GM12878 (cell line): ENCODE measurements around the gene NSFL1C.

Source experiments
- CTCF ChIP-seq, 3 experiments: IDR thresholded peaks in 2 of 3; conservative IDR thresholded peaks in 1 of 3; 2 replicates each; pipeline ENCODE4 v1.5.1; 2011; ENCODE audit warnings: low read depth in 3 of 3, low read length in 3 of 3, mild to moderate bottlenecking in 3 of 3, control low read depth in 2 of 3, moderate library complexity in 2 of 3, inconsistent platforms in 1 of 3, mixed read lengths in 1 of 3; ENCODE audit not compliant: control insufficient read depth in 2 of 3, insufficient read depth in 1 of 3; ENCODE audit errors: extremely low read depth in 1 of 3
- ELK1 ChIP-seq: IDR thresholded peaks from 2 replicates; pipeline ENCODE4 v1.6.1; 2012; ENCODE audit warnings: low read depth, low read length, improper control_type of control experiment
- ESRRA ChIP-seq: IDR thresholded peaks from 2 replicates; pipeline ENCODE4 v1.6.1; 2012; ENCODE audit warnings: mild to moderate bottlenecking, low read length, improper control_type of control experiment
- GATAD2B ChIP-seq: fragments of 450-650 bp; conservative IDR thresholded peaks from 2 replicates; pipeline ENCODE4 v1.6.1; 2017; ENCODE audit warnings: low read depth, mild to moderate bottlenecking, moderate library complexity
- NFYA ChIP-seq: IDR thresholded peaks from 2 replicates; pipeline ENCODE4 v1.6.1; 2011; ENCODE audit warnings: low read depth, mild to moderate bottlenecking, low read length, improper control_type of control experiment, borderline replicate concordance
- PBX3 ChIP-seq: IDR thresholded peaks from 2 replicates; pipeline ENCODE4 v1.6.1; 2011; ENCODE audit warnings: mild to moderate bottlenecking, low read depth, low read length, moderate library complexity; ENCODE audit not compliant: insufficient replicate concordance
- SREBF2 ChIP-seq: IDR thresholded peaks from 2 replicates; pipeline ENCODE4 v1.6.1; 2012; ENCODE audit warnings: mild to moderate bottlenecking, low read length

- TF ChIP-seq SREBF2, result no peak
- no peak for TF ChIP-seq CTCF (IDR thresholded peaks at IDR 0.05 in 2 of 3, conservative IDR thresholded peaks at IDR 0.05 in 1 of 3; ENCODE audit: control insufficient read depth in 2 of 3, extremely low read depth in 1 of 3, insufficient read depth in 1 of 3, low read depth in 3 of 3, low read length in 3 of 3)
- no peak for TF ChIP-seq NFYA
- TF ChIP-seq GATAD2B, result no peak
- no peak for TF ChIP-seq ESRRA
- no peak for TF ChIP-seq PBX3
- TF ChIP-seq ELK1, result no peak
Observed at GRCh38 chr20:1443085-1443484, 23.6 kb downstream of the NSFL1C start.
